HG03175 (cell line): ENCODE data around the gene VKORC1L1.
"Not testable (repeated sequence)": the region's sequence is repeated elsewhere in the genome, so short reads cannot be mapped to it uniquely, and the experiment has no call there.

Experiments used
- ATAC-seq: cut with Tn5 transposase; IDR thresholded peaks from one replicate; pipeline ENCODE4 v1.9.1; 2021; ENCODE audit warnings: mild to moderate bottlenecking, moderate library complexity; ENCODE audit not compliant: unreplicated experiment

Gene VKORC1L1

GRCh38 chr7:65884983-65885382 lies 12.1 kb downstream of the VKORC1L1 start:
- not testable (repeated sequence) for ATAC-seq

DNA sequence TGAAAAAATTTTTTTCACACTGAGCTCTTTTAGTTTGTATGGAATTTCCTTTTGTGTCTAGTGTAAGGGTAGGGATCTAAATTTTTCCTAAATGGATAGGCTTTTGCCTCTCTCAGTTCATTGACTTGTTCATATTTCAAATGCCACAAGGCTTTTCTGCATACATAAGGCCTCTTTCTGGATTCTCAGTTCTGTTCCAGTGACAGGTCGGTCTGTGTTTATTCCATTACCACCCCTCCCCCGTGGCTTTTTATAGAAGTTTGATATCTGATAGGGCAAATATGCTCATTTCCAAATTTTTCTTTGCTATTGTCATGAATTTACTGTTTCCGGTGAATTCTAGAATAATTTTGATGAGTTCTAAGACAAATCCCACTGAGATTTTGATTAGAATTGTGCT lies 12.7 kb downstream of the VKORC1L1 start:
- not testable (repeated sequence) for ATAC-seq

GRCh38 chr7:65888434-65889156 lies 15.7 kb downstream of the VKORC1L1 start:
- not testable (repeated sequence) for ATAC-seq

DNA sequence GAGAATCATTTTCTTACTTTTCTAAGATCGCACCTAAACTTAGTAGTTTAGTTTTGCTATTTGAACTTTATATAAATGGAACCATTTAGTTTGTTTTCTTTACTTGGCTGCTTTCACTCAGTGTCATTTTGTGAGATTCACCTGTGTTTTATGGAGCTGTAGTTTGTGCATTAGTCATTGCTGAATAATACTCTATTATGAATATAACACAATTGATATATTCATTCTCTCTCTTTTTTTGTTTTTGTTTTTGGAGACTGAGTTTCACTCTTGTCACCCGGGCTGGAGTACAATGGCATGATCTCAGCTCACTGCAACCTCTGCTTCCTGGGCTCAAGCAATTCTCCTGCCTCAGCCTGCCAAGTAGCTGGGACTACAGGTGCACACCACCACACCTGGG lies 16.8 kb downstream of the VKORC1L1 start:
- ATAC-seq, result not testable (repeated sequence)

GRCh38 chr7:65892161-65892560 lies 19.3 kb downstream of the VKORC1L1 start:
- ATAC-seq, result no peak

GRCh38 chr7:65892835-65893234 lies 20.0 kb downstream of the VKORC1L1 start:
- no peak for ATAC-seq

GRCh38 chr7:65896279-65896870 lies 23.5 kb downstream of the VKORC1L1 start:
- no peak for ATAC-seq

DNA sequence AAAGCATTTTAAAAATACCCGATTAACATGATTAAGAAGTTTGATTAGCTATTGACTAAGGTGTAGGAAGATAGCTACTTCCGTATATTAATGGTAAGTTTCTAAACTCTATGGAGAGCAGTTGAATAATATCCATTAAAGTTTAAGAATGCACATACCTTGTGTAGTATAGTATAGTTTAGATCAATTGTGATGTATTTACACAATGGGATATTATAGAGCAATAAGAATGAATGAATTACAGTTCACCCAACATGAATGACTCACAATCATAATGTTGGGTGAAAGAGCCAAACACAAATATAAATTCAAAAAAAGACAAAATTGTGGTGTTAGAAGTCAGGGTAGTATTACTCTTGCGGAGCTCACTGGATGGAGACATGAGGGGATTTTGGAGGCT lies 24.4 kb downstream of the VKORC1L1 start:
- not testable (repeated sequence) for ATAC-seq

DNA sequence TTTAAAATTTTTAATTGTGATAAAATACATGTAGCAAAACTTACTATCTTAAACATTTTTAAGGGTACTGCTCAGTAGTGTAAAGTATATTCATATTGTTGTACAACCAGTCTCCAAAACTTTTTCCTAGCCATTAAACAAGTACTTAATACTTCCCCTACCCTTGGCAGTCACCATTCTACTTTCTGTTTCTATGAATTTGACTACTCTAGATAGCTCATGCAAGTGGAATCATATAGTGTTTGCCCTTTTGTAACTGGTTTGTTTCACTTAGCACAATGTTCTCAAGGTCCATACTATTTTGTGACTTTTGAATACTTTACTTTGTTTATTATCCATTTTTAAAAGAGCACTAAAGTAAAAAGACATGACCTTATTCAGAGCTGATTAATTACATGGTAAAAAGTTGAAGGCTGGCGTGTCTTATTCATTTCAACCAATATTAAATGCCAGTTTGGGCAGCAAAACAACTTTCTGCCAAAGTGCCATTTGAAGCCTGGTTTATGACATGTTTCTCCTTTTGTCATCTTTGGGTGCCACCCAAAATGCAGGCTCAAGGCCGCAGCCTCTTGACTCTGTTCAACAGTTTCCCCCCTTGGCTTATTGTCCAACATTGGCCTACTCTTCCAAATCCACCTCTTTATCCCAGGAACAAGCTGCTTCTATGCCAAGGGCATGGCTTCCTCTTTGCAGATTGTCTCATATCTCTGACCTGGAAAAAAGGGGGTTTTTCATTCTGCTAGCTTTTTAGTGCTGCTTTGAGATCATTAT lies 26.0 kb downstream of the VKORC1L1 start:
- ATAC-seq, result peak; percentile 70

DNA sequence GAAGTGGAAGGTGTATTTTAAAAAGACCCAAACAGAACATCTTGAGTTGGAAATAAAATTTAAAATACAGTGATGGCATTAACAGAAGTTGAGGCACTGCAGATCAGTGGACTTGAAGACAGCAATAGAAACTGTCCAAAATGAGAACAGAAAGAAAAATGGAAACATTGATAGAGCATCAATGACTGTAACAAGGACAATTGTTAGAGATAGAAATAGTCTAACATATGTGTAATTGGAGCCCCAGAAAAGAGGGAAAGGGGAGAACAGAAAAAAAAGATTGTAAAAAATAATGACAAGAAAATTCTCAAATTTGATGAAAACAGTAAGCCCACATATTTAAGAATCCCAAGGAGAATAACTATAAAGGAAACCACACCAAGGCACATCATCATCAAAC lies 29.4 kb downstream of the VKORC1L1 start:
- no peak for ATAC-seq

DNA sequence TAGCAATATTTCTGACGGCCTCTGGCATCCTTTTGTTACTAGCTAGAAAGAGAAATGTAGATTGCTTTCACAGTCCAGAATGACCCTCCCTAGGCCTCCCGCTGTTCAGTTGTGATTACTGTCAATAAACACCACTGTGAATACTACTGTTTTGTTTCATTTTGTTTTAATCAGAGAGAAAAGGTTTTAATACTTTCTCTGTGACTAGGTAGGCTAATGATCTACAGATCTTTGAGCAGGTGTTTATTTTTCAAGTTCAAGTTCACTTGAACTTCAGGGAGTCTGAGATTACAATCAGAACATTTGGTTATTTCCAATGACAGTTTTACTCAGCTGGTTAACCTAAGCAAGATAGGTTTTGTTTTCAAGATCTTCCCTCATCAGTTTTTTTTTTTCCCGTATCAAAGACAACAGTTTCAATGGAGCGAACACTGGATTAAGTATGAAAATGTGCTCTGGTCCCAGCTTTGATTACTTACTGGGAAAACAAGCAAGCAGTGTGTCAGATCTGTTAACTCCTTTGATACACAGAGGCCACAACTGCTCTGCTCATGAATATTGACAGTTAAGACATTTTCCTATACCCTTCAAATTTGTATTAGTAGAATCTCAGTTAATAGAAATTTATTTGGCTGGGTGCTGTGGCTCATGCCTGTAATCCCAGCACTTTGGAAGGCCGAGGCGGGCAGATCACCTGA lies 34.8 kb downstream of the VKORC1L1 start:
- no peak for ATAC-seq

DNA sequence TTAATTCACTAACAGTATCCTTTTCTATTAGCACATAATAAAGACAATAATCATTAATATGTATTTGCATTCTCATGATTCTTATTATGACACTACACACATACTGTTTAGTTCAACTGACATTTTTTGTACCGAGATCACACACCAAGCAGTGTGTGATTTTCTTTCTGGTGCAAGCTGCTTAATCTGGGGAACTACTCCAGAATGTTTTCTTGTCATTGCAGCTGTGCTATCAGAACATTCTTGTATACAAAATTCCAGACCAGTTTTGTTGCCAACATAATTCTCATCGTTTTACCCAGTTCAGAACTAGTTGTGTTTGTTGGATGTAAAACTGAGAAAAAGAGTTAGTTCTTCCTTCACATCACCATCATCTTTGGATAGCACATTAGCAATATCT lies 37.4 kb downstream of the VKORC1L1 start:
- ATAC-seq, result no peak

DNA sequence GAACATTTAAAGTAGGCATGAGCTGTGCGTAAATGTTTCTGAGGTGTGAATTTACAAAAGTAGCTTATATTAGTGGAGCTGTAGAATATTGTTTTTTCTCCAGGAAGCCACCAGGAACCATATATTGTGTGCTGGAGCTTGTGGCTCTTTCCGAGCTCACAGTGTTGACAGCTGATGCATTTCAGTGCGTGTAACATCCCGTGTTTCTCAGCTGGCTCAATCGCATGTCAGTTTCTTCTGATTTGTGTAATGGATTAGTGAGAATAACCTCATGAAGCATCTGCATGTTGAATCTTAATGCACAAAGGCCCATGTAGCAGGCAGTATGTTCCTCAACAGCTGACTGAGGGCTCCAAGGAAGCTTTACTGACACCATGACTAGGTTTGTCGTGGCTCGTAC lies 39.4 kb downstream of the VKORC1L1 start:
- ATAC-seq, result no peak

DNA sequence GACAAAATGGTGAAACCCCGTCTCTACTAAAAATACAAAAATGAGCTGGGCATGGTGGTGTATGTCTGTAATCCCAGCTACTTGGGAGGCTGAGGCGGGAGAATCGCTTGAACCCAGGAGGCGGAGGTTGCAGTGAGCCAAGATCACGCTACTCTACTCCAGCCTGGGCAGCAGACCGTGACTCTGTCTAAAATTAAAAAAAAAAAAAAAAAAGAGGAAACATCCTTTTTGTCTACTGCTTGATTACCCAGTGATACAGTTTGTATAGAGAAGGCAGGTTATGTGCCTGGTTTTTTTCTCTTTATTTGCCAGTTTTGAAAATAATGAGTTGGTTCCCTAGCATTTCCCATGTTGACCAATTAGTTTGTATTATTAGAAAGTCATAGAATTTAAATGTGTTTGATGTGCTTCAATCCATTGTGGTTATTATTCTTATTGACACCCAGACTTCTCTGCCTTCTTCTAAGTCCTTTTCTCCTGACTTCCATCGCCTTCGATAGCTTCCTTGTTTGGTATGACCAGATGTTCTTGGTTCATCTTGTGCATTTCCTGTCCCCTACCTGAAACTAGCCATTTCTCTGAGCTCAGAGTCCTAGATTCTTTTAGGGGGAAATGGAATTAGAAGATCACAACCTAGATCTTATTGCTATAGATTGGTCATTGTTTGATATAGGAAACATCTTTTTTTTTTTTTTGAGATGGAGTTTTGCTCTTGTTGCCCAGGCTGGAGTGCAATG lies 43.2 kb downstream of the VKORC1L1 start:
- no peak for ATAC-seq

DNA sequence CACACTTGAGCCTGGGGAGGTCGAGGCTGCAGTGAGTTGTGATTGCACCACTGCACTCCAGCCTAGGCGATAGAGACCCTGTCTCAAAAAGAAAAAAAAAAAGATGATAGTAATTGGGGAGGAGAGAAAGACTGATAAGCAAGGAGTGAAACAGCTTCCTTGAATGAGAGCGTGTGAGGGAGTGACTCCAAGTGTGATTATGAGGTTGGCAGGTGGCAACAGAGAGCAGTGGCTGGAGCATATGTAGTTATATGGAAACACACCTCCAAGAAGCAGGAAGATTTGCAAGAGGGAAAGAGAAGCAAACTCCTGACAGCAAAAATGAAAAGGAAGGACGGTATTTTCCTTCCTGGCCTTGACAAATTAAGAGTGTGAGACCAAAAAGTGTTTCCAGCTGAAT lies 50.4 kb downstream of the VKORC1L1 start:
- no peak for ATAC-seq

DNA sequence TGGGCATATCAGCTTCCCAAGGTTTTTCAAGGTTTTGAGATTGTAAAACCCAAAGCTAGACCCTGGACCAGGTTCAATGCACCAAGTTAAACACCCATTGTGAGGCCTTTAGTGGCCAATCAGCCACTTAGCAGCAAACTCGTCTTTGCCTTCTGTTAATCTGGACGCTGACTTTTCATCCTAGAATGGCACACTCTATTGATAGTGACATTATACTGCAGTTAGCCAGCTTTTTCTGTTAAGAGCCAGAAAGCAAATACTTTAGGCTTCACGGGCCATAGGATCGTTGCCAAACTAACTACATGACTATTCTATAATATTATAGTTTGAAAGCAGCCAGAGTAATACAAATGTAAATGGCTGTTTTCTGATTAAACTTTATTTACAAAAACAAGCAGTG lies 51.3 kb downstream of the VKORC1L1 start:
- no peak for ATAC-seq

- no peak for ATAC-seq
These were observed 52.2 kb downstream of the VKORC1L1 start for GRCh38 chr7:65925040-65925439.

DNA sequence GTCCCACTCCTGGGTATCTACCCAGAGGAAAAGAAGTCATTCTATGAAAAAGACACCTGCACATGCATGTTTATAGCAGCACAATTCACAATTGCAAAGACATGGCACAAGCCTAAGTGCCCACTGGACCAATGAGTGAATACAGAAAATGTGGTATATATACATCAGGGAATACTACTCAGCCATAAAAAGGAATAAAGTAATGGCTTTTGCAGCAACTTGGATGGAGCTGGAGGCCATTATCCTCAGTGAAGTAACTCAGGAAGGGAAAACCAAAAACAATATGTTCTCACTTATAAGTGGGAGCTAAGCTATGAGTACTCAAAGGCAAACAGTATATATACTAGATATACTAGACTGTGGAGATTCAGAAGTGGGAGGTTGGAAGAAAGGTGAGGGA lies 53.7 kb downstream of the VKORC1L1 start:
- ATAC-seq, result no peak

GRCh38 chr7:65927489-65928448 lies 54.9 kb downstream of the VKORC1L1 start:
- ATAC-seq, result no peak

DNA sequence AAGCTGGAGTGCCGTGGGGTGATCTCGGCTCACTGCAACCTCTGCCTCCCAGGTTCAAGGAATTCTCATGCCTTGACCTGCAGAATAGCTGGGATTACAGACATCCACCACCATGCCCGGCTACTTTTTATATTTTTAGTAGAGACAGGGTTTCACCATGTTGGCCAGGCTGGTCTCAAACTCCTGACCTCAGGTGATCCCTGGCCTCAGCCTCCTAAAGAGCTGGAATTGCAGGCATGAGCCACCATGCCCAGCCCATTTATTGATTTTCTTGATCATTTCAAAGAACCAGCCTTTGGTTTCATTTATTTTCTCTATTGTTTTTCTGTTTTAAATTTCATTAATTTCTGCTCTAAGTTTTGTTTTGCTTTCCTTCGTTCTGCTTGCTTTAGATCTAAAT lies 58.8 kb downstream of the VKORC1L1 start:
- ATAC-seq, result no peak
